Activated CD8-positive, alpha-beta memory T cell treated with anti-CD3 and anti-CD28 coated beads for 1 hour (primary cell): Measurements from ENCODE around the gene TSC2.
"Not testable (repeated sequence)": the region's sequence is repeated elsewhere in the genome, so short reads cannot be mapped to it uniquely, and the experiment has no call there.

ENCODE experiments used
- DNase-seq, 2 donors: peaks; one replicate each; pipeline ENCODE4 v3.0.0-alpha.2; 2020; ENCODE audit warnings: low read depth in 1 of 2; ENCODE audit errors: extremely low read depth in 1 of 2

The TSC2 gene

GRCh38 chr16:2084895-2085625 is 37.3 kb downstream of the TSC2 start:
- DNase-seq = no peak

GRCh38 chr16:2085669-2086068 is 37.9 kb downstream of the TSC2 start:
- DNase-seq = no peak

DNA sequence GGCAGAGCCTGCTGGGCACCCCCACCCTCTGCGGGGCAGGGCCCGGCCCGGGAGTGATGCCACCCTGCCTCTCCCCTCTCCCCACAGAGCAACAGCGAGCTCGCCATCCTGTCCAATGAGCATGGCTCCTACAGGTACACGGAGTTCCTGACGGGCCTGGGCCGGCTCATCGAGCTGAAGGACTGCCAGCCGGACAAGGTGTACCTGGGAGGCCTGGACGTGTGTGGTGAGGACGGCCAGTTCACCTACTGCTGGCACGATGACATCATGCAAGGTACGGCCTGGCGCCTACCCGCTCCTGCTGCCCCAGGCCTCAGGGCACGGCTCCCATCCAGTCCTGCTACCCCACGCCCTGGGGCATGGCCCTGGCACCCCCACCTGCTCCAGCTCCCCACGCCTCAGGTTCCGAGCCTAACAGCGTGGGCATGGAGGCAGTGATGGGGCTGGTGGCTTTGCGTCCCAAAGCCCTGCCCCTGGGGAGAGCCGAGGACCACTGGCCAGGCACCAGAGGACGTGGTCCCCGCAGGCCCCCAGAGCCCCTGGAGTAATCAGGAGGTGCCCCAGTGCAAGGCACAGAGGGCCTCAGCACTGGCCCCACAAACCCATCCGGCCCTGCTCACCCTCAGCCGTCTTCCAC is 38.4 kb downstream of the TSC2 start:
- no peak for DNase-seq

DNA sequence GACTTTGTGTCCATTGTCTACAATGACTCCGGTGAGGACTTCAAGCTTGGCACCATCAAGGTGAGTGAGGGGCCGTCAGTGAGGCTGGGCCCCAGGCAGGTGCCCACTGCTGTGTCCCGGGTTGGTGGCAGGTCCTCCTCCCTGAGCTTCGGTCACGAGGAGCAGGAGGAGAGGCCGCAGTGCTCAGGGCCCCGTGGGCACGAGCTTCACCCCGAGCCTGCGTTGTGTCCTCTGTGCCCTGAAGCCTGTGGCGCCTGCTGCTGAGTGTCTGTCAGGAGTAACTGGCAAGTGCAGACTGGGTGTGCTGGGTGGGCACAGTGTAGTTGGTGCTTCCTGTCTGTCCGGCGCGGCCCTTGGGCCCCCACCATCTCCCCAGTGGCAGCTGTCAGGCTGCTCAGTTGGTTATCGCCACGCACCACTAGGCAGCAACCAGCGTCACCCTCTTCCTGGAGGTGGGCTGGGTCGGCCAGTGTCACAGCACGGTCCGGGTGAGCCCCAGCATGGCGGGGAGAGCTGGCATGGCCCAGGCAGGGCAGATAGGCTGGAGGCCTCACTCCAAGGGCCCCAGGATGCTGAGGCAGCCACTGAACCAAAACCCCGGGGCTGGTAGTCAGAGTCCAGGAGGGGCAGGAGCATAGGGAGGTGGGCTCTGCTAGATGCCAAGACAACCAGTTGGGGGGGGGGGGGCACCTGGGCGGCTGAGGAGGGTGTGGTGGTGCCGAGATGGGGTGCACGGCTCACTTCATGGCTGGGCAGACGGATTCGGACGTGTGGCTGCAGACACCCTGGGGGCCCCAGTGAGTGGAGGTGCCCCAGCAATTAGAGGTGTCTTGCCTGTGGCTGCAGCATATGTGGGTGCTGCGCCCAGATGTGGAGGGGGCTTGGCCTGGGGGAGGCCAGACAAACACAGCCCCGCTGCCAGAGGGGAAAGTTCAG is 39.3 kb downstream of the TSC2 start:
- no peak for DNase-seq

- DNase-seq = no peak
These were observed 40.2 kb downstream of the TSC2 start for GRCh38 chr16:2087748-2088631.

GRCh38 chr16:2088759-2089358 is 41.1 kb downstream of the TSC2 start:
- no peak for DNase-seq

DNA sequence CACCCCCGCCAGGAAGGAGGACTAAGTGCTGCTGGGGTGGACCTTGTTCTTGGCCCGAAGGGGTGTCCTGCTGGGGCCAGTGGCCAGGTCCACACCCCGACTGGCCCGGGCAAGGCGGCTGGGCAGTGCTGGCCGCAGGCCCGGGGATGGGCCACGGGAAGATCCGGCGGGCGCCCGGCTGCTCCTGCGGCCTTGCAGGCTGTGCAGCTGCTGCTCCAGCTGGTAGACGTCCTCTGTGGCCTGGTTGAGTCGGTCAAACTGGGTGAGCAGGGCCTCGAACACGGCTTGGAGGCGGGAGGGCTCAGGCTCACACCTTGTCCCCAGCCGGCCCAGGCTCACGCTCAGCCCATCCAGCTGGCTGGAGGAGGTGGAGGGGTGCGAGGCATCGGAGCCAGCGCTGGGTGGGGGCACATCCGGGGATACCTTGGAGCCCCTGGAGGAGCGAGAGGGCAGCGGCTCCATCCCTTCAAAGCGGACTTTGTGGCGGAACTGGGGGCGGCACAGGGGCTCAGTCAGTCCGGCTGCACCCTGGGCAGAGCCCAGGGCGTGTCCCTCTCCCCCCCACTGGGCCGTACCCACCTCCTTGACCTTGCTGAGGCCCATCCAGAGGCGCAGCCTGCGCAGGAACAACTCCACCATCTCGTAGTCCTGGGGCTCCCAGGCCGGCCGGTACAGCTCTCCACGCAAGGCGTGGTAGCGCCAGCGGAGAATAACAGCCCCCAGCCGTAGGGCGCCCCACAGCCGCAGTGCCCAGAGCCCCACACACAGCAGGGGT is 42.1 kb downstream of the TSC2 start:
- DNase-seq = no peak

- DNase-seq = no peak
These were observed 42.6 kb downstream of the TSC2 start for GRCh38 chr16:2090481-2090776.

GRCh38 chr16:2090777-2091546 is 43.2 kb downstream of the TSC2 start:
- no peak for DNase-seq

- no peak for DNase-seq
These were observed 43.9 kb downstream of the TSC2 start for GRCh38 chr16:2091547-2092255.

- no peak for DNase-seq
These were observed 44.5 kb downstream of the TSC2 start for GRCh38 chr16:2092256-2092620.

GRCh38 chr16:2092866-2093265 is 45.1 kb downstream of the TSC2 start:
- no peak for DNase-seq

GRCh38 chr16:2093793-2094192 is 46.0 kb downstream of the TSC2 start:
- DNase-seq = no peak

- DNase-seq = no peak
These were observed 47.6 kb downstream of the TSC2 start for GRCh38 chr16:2095315-2095853.

DNA sequence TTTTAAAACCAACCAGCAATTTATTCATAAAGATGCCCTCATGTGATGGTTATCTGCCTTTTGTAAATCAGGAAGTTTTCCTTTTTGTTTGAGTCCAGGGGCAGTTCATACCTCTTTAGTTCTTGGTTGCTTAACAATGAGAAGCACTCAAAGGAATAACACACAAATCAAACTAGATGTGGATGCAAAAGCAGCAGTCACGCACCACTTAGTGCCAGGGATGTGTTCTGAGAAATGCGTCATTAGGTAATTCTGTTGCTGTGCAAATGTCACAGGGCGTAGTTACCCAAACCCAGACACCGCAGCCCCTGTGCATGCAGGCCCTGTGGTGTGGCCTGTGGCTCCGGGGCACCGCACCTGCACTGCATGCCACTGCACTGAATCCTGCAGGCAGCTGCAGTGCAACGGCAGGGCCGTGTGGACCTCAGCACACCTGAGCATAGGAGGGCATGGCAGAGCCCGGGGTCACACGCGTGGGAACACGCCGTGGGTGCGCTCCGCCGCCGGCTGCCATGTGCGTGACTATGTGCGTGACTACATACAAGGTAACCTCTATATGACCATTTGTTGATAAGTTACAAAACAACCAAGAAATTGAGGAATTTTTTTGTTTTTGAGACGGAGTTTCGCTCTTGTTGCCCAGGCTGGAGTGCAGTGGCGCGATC is 48.3 kb downstream of the TSC2 start:
- DNase-seq = no peak

DNA sequence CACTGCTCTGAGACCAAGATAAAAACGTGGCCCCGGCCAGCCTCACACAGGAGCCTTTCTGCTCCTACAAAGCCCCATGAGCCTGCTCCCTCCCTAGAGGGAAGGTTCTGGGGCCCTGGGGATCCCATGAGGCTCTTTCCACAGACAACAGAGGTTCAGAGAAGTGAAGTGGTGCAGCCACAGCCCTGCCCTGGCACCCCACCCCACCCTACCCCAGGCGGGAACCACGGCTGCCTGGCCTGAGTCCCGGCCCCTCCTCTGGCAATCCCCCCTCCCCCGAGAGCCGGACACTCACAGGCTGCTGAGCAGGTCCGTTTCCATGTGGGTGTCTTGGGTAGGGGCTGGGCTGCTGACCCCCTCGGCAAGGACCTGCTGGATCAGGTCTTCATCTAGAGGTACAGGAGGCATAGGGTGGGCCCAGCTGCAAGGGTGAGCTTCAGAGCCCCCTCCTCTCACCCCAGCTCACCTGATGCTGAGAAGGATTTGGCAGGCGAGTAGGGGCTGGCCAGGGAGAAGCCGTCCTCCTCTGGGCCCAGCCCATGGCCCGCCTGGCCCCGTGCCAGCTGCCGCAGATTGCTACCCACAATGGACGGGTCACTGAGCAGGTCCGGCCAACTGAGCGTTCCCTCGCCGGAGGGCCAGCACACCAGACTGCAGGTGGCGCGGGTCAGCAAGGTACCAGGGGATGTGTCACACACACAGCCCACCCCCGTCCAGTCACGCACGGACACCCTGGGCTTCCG is 49.2 kb downstream of the TSC2 start:
- DNase-seq = no peak

DNA sequence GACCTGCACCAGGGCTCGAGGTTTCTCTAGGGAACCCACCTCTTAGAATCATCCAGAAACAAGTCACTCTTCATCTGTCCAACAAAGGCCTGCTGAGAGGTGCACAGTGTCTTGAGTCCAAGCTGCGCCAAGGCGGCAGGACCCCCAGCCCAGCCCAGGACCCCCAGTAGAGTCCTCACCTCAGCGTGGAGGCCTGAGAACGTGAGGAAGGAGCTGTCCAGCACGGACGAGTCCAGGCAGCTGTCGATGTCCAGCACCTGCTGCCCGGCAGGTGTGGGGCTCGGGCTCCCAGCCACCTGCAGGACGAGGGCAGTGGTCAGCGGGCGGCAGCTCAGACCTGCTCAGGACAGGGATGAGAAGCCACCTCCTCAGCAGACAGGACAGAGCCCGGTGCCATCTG is 49.9 kb downstream of the TSC2 start:
- not testable (repeated sequence) for DNase-seq
